HL-60 (cell line): ENCODE measurements around the gene CAMSAP2.

Experiments
- DNase-seq, 2 experiments: peaks; one replicate each; pipeline ENCODE4 v3.0.0-alpha.2; 2010 to 2020; ENCODE audit warnings: low read depth in 1 of 2, low spot score in 1 of 2
- H3K27ac ChIP-seq: fragments of 250-450 bp; sonication (Bioruptor Pico); replicated peaks from 2 replicates; pipeline ENCODE4 v1.5.1; 2020; ENCODE audit warnings: mild to moderate bottlenecking, moderate library complexity
- H3K27me3 ChIP-seq: fragments of 250-450 bp; sonication (Bioruptor Pico); 2 replicates; pipeline ENCODE4 v1.5.1; 2021; ENCODE audit warnings: mild to moderate bottlenecking, moderate library complexity; ENCODE audit not compliant: insufficient read depth, poor library complexity, severe bottlenecking
- H3K4me3 ChIP-seq: replicated peaks from 2 replicates; pipeline ENCODE4 v1.5.1; 2011; ENCODE audit warnings: mild to moderate bottlenecking, control low read depth, low read length; ENCODE audit not compliant: insufficient read depth
- GABPA ChIP-seq: IDR thresholded peaks from 2 replicates; pipeline ENCODE4 v1.6.1; 2012; ENCODE audit warnings: low read depth
- POLR2AphosphoS5 ChIP-seq: IDR thresholded peaks from 2 replicates; pipeline ENCODE4 v1.6.1; 2012; ENCODE audit warnings: low read depth
- SPI1 ChIP-seq: IDR thresholded peaks from 2 replicates; pipeline ENCODE4 v1.6.1; 2012; ENCODE audit warnings: low read depth, mild to moderate bottlenecking, borderline replicate concordance
- TF ChIP-seq, protein P1 (sequence below): IDR thresholded peaks from 2 replicates; pipeline ENCODE4 v1.6.1; 2012; ENCODE audit warnings: low read depth; ENCODE audit not compliant: insufficient replicate concordance
- TF ChIP-seq, protein P2 (sequence below): IDR thresholded peaks from one replicate; pipeline ENCODE4 v1.5.1; 2011; ENCODE audit warnings: low read length, control low read depth, inconsistent platforms; ENCODE audit not compliant: insufficient read depth

Gene CAMSAP2

GRCh38 chr1:200767321-200767720 lies 28.6 kb downstream of the CAMSAP2 start:
- no peak for TF ChIP-seq SPI1
- TF ChIP-seq, protein P1, sequence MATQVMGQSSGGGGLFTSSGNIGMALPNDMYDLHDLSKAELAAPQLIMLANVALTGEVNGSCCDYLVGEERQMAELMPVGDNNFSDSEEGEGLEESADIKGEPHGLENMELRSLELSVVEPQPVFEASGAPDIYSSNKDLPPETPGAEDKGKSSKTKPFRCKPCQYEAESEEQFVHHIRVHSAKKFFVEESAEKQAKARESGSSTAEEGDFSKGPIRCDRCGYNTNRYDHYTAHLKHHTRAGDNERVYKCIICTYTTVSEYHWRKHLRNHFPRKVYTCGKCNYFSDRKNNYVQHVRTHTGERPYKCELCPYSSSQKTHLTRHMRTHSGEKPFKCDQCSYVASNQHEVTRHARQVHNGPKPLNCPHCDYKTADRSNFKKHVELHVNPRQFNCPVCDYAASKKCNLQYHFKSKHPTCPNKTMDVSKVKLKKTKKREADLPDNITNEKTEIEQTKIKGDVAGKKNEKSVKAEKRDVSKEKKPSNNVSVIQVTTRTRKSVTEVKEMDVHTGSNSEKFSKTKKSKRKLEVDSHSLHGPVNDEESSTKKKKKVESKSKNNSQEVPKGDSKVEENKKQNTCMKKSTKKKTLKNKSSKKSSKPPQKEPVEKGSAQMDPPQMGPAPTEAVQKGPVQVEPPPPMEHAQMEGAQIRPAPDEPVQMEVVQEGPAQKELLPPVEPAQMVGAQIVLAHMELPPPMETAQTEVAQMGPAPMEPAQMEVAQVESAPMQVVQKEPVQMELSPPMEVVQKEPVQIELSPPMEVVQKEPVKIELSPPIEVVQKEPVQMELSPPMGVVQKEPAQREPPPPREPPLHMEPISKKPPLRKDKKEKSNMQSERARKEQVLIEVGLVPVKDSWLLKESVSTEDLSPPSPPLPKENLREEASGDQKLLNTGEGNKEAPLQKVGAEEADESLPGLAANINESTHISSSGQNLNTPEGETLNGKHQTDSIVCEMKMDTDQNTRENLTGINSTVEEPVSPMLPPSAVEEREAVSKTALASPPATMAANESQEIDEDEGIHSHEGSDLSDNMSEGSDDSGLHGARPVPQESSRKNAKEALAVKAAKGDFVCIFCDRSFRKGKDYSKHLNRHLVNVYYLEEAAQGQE, result no peak
- TF ChIP-seq, protein P2, sequence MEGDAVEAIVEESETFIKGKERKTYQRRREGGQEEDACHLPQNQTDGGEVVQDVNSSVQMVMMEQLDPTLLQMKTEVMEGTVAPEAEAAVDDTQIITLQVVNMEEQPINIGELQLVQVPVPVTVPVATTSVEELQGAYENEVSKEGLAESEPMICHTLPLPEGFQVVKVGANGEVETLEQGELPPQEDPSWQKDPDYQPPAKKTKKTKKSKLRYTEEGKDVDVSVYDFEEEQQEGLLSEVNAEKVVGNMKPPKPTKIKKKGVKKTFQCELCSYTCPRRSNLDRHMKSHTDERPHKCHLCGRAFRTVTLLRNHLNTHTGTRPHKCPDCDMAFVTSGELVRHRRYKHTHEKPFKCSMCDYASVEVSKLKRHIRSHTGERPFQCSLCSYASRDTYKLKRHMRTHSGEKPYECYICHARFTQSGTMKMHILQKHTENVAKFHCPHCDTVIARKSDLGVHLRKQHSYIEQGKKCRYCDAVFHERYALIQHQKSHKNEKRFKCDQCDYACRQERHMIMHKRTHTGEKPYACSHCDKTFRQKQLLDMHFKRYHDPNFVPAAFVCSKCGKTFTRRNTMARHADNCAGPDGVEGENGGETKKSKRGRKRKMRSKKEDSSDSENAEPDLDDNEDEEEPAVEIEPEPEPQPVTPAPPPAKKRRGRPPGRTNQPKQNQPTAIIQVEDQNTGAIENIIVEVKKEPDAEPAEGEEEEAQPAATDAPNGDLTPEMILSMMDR, result no peak
- TF ChIP-seq POLR2AphosphoS5, result no peak
- no peak for TF ChIP-seq GABPA
- DNase-seq, result no peak
- Histone ChIP-seq H3K27ac (no peak overlapping the region), H3K27me3 (no peaks in the 10 kb centered on the region), H3K4me3 (no peak overlapping the region)

DNA sequence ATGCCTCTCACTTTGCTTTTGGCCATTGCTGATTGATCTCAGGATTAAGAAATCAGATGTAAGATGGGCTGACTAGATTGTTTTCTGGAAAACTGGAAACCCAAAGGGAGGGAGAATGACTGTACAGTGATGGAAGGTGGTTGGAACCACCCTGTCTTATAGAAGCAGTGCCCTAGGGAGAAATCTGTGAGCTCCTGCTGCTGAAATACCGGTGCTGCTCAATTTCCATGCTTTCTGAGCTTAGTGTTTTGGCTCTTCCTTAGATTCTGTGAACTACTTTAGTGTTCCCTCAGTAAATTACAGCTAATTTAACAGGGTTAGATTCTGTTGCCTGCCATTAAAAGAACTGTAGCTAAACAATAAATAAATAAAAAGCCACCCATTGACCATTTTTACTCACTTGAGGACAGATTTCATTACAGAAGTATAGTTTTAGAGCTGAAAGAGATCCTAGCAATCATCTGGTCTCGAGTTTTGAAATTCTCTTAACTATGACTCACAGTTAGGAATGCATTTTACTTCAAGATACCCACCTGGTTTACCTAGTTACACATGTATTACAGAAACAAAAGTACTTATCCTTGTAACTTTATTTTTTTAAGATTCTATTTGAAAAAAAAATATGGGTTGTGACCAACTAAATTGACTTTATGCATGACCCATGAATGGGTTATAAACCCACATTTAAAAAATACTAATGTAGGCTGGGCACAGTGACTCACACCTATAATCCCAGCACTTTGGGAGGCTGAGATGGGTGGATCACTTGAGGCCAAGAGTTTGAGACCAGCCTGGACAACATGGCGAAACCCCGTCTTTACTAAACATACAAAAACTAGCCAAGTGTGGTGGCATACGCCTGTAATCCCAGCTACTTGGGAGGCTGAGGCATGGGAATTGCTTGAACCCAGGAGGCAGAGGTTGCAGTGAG lies 33.2 kb downstream of the CAMSAP2 start:
- TF ChIP-seq POLR2AphosphoS5 (no peak), GABPA (no peak), SPI1 (no peak)
- TF ChIP-seq, protein P1, result no peak
- TF ChIP-seq, protein P2, result no peak
- Histone ChIP-seq H3K4me3 (no peak overlapping the region), H3K27me3 (no peaks in the 10 kb centered on the region), H3K27ac (no peak overlapping the region)
- no peak for DNase-seq

GRCh38 chr1:200774311-200774710 lies 35.6 kb downstream of the CAMSAP2 start:
- no peak for DNase-seq
- no peak for TF ChIP-seq GABPA
- TF ChIP-seq SPI1, result no peak
- TF ChIP-seq, protein P2, result no peak
- no peak for TF ChIP-seq POLR2AphosphoS5
- TF ChIP-seq, protein P1, result no peak
- Histone ChIP-seq H3K27ac (no peak overlapping the region), H3K27me3 (no peaks in the 10 kb centered on the region), H3K4me3 (no peak overlapping the region)
